DND-41 (cell line): ENCODE data around the gene PTPRG.

ENCODE experiments used
- EZH2 ChIP-seq: IDR thresholded peaks from 3 replicates; pipeline ENCODE4 v1.6.1; 2012; ENCODE audit warnings: borderline replicate concordance, low read depth, mild to moderate bottlenecking, moderate library complexity, low read length, inconsistent platforms; ENCODE audit not compliant: severe bottlenecking
- TF ChIP-seq, protein P1 (sequence below): IDR thresholded peaks from 2 replicates; pipeline ENCODE4 v1.5.1; 2012; ENCODE audit warnings: borderline replicate concordance, low read length, moderate library complexity, mild to moderate bottlenecking; ENCODE audit not compliant: poor library complexity, severe bottlenecking; ENCODE audit errors: extremely low read depth

DNA sequence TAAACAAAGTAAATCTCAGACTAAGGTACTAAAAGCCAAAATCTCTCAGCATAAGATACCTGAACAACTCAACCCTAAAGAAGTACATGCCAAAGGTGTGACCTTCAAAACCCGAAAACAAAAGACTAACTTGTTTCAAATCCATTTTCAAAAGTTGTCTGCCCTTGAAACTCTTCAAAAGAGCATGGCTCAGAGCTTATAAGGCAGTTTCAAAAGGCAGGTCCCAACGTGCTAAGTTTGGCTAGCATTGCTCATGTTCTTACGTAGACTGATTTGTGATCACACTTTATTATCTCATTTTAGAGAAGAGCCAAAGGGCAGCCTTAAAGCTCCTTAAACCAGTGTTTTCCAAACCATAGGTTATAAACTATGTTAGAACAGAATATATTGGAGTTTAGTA lies 699.8 kb downstream of the PTPRG start:
- TF ChIP-seq, protein P1, sequence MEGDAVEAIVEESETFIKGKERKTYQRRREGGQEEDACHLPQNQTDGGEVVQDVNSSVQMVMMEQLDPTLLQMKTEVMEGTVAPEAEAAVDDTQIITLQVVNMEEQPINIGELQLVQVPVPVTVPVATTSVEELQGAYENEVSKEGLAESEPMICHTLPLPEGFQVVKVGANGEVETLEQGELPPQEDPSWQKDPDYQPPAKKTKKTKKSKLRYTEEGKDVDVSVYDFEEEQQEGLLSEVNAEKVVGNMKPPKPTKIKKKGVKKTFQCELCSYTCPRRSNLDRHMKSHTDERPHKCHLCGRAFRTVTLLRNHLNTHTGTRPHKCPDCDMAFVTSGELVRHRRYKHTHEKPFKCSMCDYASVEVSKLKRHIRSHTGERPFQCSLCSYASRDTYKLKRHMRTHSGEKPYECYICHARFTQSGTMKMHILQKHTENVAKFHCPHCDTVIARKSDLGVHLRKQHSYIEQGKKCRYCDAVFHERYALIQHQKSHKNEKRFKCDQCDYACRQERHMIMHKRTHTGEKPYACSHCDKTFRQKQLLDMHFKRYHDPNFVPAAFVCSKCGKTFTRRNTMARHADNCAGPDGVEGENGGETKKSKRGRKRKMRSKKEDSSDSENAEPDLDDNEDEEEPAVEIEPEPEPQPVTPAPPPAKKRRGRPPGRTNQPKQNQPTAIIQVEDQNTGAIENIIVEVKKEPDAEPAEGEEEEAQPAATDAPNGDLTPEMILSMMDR, result no peak
- no peak for TF ChIP-seq EZH2
